HG03520 (cell line): ENCODE results near the gene USP4.
A peak's percentile ranks its signal among the peaks of the same experiment; 100 is the strongest.
"Not testable (repeated sequence)": the region's sequence is repeated elsewhere in the genome, so short reads cannot be mapped to it uniquely, and the experiment has no call there.

Experiments used
- ATAC-seq: cut with Tn5 transposase; IDR thresholded peaks from one replicate; pipeline ENCODE4 v1.9.1; 2021; ENCODE audit warnings: mild to moderate bottlenecking, moderate library complexity; ENCODE audit not compliant: unreplicated experiment

The USP4 gene, protein sequence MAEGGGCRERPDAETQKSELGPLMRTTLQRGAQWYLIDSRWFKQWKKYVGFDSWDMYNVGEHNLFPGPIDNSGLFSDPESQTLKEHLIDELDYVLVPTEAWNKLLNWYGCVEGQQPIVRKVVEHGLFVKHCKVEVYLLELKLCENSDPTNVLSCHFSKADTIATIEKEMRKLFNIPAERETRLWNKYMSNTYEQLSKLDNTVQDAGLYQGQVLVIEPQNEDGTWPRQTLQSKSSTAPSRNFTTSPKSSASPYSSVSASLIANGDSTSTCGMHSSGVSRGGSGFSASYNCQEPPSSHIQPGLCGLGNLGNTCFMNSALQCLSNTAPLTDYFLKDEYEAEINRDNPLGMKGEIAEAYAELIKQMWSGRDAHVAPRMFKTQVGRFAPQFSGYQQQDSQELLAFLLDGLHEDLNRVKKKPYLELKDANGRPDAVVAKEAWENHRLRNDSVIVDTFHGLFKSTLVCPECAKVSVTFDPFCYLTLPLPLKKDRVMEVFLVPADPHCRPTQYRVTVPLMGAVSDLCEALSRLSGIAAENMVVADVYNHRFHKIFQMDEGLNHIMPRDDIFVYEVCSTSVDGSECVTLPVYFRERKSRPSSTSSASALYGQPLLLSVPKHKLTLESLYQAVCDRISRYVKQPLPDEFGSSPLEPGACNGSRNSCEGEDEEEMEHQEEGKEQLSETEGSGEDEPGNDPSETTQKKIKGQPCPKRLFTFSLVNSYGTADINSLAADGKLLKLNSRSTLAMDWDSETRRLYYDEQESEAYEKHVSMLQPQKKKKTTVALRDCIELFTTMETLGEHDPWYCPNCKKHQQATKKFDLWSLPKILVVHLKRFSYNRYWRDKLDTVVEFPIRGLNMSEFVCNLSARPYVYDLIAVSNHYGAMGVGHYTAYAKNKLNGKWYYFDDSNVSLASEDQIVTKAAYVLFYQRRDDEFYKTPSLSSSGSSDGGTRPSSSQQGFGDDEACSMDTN

DNA sequence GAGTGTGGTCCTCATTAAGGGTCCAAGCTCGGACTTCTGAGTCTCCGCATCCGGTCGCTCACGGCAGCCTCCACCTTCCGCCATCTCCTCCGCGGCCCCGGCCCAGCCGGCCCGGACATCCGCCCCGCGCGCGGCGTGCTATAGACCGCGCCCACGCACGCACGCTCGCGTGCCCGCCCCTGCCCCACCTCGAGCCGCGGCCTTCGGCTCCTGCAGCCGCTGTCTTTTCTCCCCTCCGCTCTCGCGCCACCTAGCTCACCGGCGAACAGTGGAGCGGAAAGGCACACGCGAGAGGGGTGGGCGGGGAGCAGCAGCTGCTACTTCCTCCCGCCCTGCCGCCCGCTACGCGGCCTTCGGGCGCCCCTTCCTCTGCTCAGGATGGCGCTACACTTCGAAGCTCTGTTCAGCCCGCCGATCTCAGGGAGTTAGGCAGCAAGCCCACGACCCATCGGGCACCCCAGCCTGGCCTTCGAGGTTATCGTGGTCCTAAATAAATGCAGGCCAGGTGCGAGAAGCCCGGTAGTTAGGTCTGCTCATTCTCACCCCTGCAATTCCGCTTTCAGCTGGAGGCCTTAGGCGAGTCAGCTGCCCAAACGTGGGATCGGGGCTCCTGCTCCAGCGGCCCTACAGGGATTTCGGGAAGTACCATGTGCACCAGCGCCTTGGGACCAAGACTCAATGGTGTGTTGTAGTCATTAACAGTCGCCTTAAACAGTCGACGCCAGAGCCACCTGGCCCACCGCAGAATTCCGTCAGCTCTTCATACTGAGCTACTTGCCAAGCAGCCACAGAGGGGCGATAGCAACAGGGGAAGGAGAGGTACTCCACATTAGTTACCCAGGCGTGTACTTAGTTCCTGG is at the start of gene USP4:
Gene USP4 (minus strand): TSS at position 113 of the 860 bp plus-strand sequence. CDS start 29 bp downstream, at position 84.
- peak; percentile 80 for ATAC-seq

DNA sequence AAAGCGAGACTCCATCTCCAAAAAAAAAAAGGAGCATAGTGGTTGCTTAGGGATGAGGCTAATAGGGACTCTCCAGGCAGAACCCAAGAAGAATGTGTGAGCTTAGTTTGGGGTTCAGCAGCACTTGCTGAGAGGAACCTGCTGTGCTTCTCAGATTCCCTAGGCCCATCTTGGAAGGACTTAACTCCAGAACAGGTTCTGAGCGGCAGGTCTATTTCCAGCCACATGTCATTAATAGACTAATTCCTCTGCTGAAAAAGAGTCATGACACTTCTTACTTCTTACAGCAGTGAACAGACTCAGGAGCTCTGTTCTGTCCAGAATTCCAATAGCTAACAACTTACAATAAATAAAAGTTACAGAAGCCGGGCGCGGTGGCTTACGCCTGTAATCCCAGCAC is 49.4 kb upstream of the USP4 start:
- no peak for ATAC-seq

DNA sequence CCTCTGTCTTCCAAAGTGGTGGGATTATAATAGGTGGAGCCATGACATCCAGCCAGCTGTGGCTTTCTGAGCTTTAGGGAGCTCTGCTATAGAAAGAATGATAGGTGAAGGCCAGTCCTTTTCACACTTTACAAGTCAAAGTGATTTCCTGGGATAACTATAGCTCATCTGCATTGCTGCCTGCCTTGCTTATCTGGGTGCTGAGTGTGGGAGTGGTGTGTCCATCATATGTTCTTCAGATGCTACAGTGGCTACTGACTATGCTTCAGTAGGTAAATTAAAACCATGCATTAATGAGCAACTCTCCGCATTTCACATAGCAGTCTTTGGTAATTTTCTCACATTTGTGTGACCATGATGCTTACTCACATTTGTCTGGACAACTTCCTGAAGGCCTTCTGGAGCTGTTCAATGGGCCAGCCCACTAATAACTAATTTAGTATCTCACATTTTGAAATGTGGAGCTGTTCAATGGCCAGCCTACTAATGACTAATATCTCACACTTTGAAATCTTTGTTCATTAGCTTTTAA is 48.5 kb upstream of the USP4 start:
- no peak for ATAC-seq

DNA sequence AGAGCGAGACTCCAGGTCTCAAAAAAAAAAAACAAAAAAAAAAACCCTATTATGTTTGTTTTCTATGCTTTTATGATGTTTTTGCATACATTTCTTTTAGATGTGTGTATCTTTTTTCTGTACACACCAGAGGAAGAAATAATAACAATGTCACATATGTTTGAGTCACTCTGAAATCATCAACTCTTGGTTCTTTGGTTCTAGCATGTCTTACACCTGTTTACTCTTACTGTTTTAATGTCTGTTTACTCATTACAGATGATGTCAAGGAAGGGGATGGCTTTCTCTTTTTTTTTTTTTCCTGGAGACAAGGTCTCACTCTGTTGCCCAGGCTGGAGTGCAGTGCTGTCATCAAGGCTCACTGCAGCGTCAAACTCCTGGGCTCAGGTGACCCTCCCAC is 47.9 kb upstream of the USP4 start:
- ATAC-seq: no peak

DNA sequence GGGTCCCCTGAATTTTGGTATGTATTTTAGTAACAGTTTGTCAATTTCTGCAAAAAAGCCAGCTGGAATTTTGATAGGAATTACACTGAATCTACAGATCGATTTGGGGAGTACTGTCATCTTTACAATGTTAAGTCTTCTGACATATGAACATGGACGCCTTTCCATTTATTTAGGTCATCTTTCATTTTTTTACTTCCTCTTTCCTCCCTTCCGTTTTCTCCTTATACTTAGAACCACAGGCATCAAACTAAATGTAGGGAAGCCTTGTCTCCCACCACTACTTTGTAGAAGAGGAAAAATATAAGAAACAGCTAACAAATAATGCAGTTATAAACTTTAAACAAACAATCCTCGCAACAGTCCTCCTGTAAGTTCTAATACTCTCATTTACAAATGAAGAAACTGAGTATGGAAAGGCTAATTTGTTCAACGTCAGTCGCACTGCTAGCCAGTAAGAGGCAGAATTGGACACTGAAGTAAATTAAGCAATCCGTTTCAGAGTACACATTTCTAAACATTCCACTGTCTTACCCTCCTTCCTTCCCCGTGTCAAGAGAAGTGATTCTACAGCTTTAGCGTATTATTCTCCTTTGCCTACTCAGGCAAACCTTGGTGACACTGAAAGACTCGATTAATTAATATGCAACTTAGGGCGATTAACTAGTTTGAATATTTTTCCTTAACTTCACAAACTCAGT is 46.4 kb upstream of the USP4 start:
- ATAC-seq: no peak

DNA sequence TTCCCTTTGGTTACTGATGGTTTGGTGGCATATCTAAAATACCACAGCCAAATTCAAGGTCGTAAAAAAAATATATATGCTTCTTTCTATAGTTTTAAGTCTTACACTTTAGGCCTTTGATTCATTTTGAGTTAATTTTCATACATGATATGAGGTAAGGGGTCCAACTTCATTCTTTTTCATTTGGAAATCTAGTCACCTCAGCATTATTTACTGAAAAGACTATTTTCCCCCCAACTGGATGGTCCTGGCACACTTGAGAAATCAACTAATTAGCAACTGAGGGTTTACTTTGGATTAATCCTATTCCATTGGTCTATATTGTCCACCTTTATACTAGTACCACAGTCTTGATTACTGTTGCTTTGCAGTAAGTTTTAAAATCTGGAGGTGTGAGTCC is 45.8 kb upstream of the USP4 start:
- no peak for ATAC-seq

DNA sequence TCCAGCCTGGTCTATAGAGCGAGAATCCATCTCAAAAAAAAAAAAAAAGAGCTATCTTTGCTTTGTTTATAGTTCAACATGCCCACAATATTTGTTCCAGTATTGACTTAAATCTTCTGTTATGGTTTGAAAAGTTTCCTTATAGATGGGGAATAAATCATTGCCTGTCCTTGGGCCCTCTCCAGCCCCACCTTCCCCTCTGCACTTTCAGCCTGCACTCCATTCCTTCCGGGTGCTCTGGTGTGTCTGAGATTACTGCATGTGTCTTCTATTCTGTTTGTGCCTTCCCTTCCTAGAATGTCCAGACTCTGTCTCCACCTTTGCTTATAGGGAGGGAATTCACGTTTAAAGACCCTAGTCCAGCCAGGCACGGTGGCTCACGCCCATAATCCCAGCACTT is 43.5 kb upstream of the USP4 start:
- ATAC-seq: no peak

DNA sequence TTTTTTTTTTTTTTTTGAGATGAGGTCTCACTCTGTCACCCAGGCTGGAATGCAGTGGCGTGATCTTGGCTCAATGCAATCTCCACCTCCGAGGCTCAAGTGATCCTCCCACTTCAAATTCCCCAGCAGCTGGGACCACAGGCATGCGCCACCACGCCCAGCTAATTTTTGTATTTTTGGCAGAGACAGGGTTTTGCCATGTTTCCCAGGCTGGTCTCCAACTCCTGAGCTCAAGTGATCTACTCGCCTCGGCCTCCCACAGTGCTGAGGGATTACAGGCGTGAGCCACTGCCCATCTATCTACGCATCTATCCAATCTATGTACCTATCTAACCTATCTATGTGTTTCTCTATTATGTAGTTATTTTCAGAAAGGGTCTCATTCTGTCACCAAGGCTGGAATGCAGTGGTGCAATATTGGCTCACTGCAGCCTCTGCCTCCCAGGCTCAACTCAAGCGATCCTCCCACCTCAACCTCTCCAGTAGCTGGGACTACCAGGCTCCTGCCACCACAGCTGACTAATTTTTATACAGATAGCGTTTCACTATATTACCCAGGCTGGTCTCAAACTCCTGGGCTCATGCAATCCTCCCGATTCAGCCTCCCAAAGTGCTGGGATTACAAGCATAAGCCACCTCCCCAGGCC is 38.5 kb upstream of the USP4 start:
- ATAC-seq: no peak

DNA sequence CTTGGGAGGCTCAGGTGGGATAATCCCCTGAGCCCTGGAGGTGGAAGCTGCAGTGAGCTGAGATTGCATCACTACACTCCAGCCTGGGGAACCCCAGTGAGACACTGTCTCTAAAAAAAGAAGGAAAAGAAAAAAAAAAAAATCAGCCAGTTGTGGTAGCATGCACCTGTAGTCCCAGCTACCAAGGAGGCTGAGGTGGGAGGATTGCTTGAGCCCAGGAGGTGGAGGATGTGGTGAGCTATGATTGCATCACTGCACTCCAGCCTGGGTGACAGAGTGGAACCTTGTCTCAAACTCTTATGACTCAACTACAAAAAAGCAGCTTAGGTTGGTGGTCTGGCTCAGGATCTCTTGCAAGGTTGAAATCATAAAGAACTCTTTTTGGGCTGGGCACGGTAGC is 37.6 kb upstream of the USP4 start:
- ATAC-seq: no peak

DNA sequence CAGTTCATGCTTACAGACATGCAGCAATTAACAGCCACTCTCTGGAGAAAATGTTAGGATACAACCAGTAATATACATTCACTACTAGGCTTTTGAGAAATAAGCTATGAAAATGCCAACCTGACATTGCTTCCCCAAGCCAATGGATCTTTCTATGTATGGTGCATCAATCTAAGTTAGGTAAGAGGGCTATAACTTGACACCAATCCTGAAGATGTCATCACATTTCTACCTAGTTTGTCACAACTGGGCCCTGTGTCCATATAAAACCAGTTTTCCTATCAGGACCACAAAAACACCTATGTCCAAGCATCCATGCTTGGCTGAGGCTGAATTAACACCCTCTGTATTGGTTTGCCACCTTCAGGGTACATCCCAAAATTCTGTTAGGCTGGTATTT is 32.1 kb upstream of the USP4 start:
- no peak for ATAC-seq

DNA sequence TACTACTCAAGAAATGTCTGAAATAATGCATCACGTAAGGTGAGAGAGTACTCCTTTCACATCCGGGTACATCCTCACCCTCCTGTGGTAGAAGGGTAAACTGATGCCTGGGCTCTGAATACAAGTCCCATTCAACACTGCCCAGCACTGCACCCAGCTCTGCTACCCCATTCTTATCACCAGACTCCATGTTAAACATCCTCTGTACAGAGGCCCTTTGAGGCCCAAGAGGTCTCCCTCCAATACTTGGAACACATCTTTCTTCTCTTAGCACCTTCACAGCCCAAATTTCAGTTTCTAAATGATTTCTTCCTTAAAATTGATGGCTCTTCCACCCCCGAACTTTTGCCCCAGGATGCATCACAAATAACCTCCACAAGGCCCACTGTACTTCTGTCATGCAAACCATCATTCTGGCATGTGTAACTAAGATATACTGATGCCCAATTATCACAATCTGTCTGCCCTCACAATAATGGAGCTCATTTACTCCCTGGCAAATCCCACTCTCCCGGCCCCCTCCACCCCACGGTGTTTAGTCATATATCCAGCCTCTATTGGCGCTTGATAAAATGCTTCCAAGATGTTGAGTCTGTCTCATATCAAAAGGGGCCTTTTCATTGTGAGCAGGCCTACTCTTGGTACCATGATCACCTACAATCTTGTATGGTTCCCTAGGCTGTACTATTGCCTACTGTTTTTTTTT is 30.9 kb upstream of the USP4 start:
- ATAC-seq: no peak

DNA sequence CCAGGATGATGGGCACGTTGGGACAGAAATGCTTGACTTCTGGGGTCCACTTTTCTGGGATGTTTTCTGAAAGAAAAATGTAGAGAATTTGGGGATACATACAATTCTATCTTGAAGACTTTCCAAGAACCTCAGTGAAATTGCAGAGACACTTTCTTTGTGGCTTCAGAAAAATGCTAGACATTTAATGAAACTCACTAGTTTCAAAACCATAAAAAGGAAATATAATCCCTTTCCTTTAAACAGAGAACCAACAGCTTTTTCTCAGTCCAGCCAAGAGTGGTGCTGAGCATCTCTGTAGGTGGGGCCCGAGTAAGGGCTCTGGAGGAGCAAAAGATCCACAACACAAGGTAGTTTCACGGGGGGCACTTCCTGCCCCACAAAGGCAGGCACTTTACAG is 22.7 kb upstream of the USP4 start:
- no peak for ATAC-seq

DNA sequence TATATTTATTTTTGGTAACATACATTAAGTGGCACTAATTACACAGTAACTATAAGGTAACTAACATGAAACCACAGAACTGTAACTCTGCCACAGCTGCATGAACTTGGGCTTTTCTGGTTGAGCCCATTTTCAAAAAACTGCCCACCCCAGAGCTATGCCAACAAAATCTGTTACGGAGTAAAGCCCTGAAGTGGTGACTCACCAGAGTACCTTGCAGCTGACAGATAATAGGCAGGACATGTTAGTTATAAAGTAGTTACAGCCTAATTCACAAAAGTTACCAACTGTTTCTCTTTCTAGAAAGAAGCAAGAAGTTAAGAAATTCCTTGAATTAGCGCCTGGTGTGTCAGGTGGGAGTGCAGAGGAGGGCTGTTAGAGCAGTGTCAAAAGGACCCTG is 19.8 kb upstream of the USP4 start:
- no peak for ATAC-seq

DNA sequence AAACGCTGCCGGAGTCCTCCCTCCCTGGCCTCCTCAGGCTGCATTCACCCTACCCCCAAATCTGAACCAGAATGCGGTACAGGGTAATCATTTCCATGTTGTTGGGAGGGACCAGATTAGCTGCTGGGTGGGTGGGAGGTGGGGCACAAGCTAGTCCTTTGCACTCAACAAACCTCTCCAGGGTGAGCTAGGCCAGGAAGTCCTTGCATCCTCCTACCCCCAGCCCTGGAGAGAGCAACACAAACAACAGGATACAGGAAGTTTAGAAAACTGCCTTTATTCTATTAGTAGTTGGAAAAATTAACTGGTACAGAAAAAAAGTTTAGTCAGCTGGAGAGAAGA is 19.0 kb upstream of the USP4 start:
- ATAC-seq: no peak

DNA sequence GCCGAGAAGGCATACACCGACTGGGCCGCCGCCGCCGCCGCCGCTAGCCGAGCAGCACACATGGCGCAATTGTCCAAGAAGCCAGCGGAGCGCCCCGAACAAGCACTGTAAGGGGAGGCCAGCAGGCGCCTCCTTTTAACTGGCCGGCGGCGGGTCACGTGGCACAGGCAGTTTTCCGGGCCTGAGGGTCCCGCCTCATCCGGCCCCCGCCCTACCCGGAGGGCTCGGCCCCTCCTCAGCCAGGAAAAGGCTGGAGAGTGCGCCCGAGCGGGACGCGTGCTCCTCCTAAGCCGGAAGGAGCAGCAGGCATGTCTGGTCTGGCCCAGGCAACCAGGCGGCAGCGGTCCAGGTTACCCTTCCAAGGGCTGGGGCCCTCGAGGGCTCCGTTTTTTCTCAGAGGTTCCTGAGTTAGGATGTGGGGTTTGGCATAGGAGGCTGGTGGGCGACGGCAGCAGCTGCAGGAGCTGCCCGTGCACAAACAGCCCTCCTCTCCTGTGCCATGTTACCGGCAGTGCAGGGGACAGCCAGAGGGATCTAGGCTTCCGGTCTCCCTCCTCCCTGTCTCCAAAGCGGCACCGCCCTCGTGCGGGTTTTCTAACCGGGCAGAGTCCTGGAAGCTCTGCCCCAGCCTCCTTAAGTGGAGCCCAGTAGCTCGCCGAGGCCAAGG is 18.5 kb upstream of the USP4 start, which contains the start of gene GPX1:
Gene GPX1 (minus strand): TSS at position 137 of the 667 bp plus-strand sequence. CDS start 75 bp downstream, at position 62.
- peak; percentile 67 for ATAC-seq

DNA sequence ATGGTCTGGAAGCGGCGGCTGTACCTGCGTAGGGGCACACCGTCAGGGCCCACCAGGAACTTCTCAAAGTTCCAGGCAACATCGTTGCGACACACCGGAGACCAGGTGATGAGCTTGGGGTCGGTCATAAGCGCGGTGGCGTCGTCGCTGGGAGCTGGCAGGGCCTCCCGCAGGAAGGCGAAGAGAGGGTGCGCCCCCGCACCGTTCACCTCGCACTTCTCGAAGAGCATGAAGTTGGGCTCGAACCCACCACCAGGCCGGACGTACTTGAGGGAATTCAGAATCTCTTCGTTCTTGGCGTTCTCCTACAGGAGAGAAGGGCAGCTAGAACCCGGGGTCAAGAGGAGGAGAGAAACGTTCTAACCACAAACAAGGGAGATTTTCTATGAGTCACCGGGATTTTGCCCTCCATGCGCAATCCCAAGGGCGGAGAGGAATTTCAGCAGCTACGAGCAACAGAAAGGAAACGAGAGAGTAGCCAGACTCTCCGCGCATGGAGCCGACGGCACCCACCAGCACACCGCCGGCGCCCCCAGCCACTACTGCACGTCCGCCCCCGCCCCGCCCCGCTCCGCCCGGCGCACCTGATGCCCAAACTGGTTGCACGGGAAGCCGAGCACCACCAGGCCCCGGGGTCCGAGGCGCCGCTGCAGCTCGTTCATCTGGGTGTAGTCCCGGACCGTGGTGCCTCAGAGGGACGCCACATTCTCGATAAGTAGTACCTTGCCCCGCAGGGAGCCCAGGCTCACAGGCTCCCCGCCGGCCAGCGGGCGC is 17.8 kb upstream of the USP4 start:
- peak; percentile 13 for ATAC-seq

DNA sequence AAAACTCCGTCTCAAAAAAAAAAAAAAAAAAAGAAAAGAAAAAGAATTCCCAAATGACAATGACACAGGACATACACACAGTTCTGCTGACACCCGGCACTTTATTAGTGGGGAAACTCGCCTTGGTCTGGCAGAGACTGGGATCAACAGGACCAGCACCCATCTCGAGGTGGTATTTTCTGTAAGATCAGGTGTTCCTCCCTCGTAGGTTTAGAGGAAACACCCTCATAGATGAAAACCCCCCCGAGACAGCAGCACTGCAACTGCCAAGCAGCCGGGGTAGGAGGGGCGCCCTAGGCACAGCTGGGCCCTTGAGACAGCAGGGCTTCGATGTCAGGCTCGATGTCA is 17.2 kb upstream of the USP4 start:
- not testable (repeated sequence) for ATAC-seq
